HepG2 (cell line): Measurements from ENCODE around the gene CERS6. TPM values are rescaled to one million over a fixed set of nuclear protein-coding genes. Genes with fewer than 3 reads are reported as not detected.

Experiments
- ATAC-seq: fragments of 200-7000 bp; cut with Tn5 transposase; 3 replicates; pipeline ENCODE4 v1.9.1; 2020; ENCODE audit warnings: mild to moderate bottlenecking, moderate library complexity
- BruUV-seq: library from RNA; stranded (reverse); fragments of 400-500 nt; replicated peaks from 2 replicates; lab custom pipeline; 2021; lab: Mats Ljungman, UMichigan
- CTCF ChIA-PET: fragments of 300-600 bp; formaldehyde crosslinking; extraction: SDS; loops from one replicate; lab custom pipeline; 2021; ENCODE audit warnings: low total read pairs, inconsistent platforms, low intra/inter-chr PET ratio; lab: Yijun Ruan, JAX
- POLR2A ChIA-PET: fragments of 350-600 bp; sonication (Branson Sonifier 250); formaldehyde crosslinking; loops from one replicate; lab custom pipeline; 2020; ENCODE audit warnings: antibody characterized with exemption, inconsistent platforms; lab: Yijun Ruan, JAX
- DNase-seq: peaks from one replicate; pipeline ENCODE4 v3.0.0-alpha.2; 2015; ENCODE audit warnings: low spot score
- FAIRE-seq: peaks from 3 replicates; lab custom pipeline; 2011; peaks lifted over from hg19 to GRCh38; lab: Jason Lieb, UNC
- H2AFZ ChIP-seq: one replicate; pipeline ENCODE4 v1.6.1; 2011; ENCODE audit warnings: low read length, inconsistent platforms
- H3K27ac ChIP-seq: fragments of 300-600 bp; 3 replicates; pipeline ENCODE4 v1.8.0; 2011; ENCODE audit warnings: mixed run types, mild to moderate bottlenecking, mixed read lengths, low read length, inconsistent platforms; ENCODE audit not compliant: insufficient read depth; ENCODE audit errors: extremely low read length
- H3K27me3 ChIP-seq, 2 experiments: fragments of 200-600 bp in 1 of 2; 2 replicates in 1 of 2; 3 replicates in 1 of 2; pipeline versions ENCODE4 v1.6.0 to v1.8.0; 2011; ENCODE audit warnings: low read length in 2 of 2, mild to moderate bottlenecking in 2 of 2, moderate library complexity in 2 of 2, inconsistent platforms in 1 of 2; ENCODE audit not compliant: insufficient read depth in 2 of 2, control insufficient read depth in 1 of 2
- H3K36me3 ChIP-seq, 2 experiments: fragments of 200-600 bp in 1 of 2; replicated peaks in 1 of 2; 2 replicates in 1 of 2; 3 replicates in 1 of 2; pipeline versions ENCODE4 v1.5.1 to v1.8.0; 2011; ENCODE audit warnings: low read length in 2 of 2, inconsistent platforms in 1 of 2; ENCODE audit not compliant: insufficient read depth in 2 of 2, control insufficient read depth in 1 of 2
- H3K4me1 ChIP-seq: 2 replicates; pipeline ENCODE4 v1.5.1; 2012; ENCODE audit warnings: low read length, inconsistent platforms; ENCODE audit not compliant: insufficient read depth
- H3K4me2 ChIP-seq: 2 replicates; pipeline ENCODE4 v1.6.0; 2011; ENCODE audit warnings: low read depth, low read length, inconsistent platforms
- H3K4me3 ChIP-seq, 3 experiments: fragments of 200-600 bp in 1 of 3; sonication (generic), shearing (Covaris generic) in 1 of 3; replicated peaks in 1 of 3; 2 replicates each; pipeline ENCODE4 v1.5.1; 2011 to 2016; ENCODE audit warnings: low read length in 3 of 3, inconsistent platforms in 2 of 3, low read depth in 2 of 3, mild to moderate bottlenecking in 2 of 3, control low read depth in 1 of 3, mixed read lengths in 1 of 3; ENCODE audit not compliant: insufficient read depth in 1 of 3
- H3K79me2 ChIP-seq: one replicate; pipeline ENCODE4 v1.6.1; 2011; ENCODE audit warnings: low read length, inconsistent platforms; ENCODE audit not compliant: insufficient read depth
- H3K9ac ChIP-seq: 2 replicates; pipeline ENCODE4 v1.6.0; 2011; ENCODE audit warnings: mild to moderate bottlenecking, low read depth, low read length, inconsistent platforms; ENCODE audit not compliant: insufficient read depth
- H3K9me3 ChIP-seq: 2 replicates; pipeline ENCODE4 v1.5.1; 2012; ENCODE audit warnings: mild to moderate bottlenecking, low read length
- H4K20me1 ChIP-seq: 2 replicates; pipeline ENCODE4 v1.6.0; 2011; ENCODE audit warnings: inconsistent platforms, mild to moderate bottlenecking, low read length, moderate library complexity; ENCODE audit not compliant: insufficient read depth
- CBX2 ChIP-seq, 2 experiments: fragments of 200-600 bp in 1 of 2; sonication (generic); formaldehyde crosslinking in 1 of 2; IDR thresholded peaks; 2 replicates each; pipeline versions ENCODE4 v1.7.0 to v1.8.1; 2018 to 2022; ENCODE audit warnings: low read depth in 2 of 2, low read length in 1 of 2, mild to moderate bottlenecking in 1 of 2, missing genetic modification reagents in 1 of 2
- MLLT10 ChIP-seq: sonication (generic); formaldehyde crosslinking; IDR thresholded peaks from 2 replicates; pipeline ENCODE4 v1.4.0; 2020; ENCODE audit warnings: missing genetic modification reagents
- ZFP36 ChIP-seq: fragments of 150-350 bp; IDR thresholded peaks from 2 replicates; pipeline ENCODE4 v1.6.1; 2018; ENCODE audit warnings: borderline replicate concordance, low read length, low read depth; ENCODE audit not compliant: partially characterized antibody
- ZNF292 ChIP-seq: sonication (generic); formaldehyde crosslinking; IDR thresholded peaks from 2 replicates; pipeline ENCODE4 v1.8.1; 2022; ENCODE audit warnings: mild to moderate bottlenecking, low read depth, missing genetic modification reagents, borderline replicate concordance
- ZNF484 ChIP-seq: sonication (generic); formaldehyde crosslinking; IDR thresholded peaks from 2 replicates; pipeline ENCODE4 v1.5.1; 2020; ENCODE audit warnings: mild to moderate bottlenecking, low read depth, missing genetic modification reagents, borderline replicate concordance
- ZSCAN12 ChIP-seq: sonication (generic); formaldehyde crosslinking; IDR thresholded peaks from 2 replicates; pipeline ENCODE4 v1.9.0; 2021; ENCODE audit warnings: mild to moderate bottlenecking, missing genetic modification reagents
- WGBS: methylation state at CpG from one replicate; pipeline ENCODE4 v1.1.6; 2017; ENCODE audit warnings: low lambda C conversion rate; 5-methylcytosine and 5-hydroxymethylcytosine counted together
- in situ Hi-C: cut with HindIII; loops from 2 replicates; pipeline ENCODE4 v1.10.0; 2017; ENCODE audit warnings: low pct_unique_long_range_greater_than_20kb; ENCODE audit not compliant: extremely low pct_ligation_motif_present
- intact Hi-C: fragments of 100-400 bp; cut with micrococcal nuclease; formaldehyde crosslinking; loops from one replicate; pipeline ENCODE4 v1.10.0; 2022; ENCODE audit not compliant: unreplicated experiment
- polyA plus RNA-seq, 8 experiments: library from polyadenylated mRNA; depleted of rRNA in 3 of 8; stranded (reverse) in 7 of 8; unstranded in 1 of 8; fragments of >200 nt; fragmentation: Illumina TruSeq in 4 of 8; extraction: Trizol in 4 of 8; gene quantifications; 2 replicates each; pipeline versions ENCODE4 v1.2.1 to v1.2.3, GENCODE V29; 2011 to 2016; ENCODE audit warnings: low read depth in 4 of 8, missing spikeins in 1 of 8, mixed read lengths in 1 of 8; ENCODE audit not compliant: insufficient read depth in 1 of 8
- total RNA-seq, 5 experiments: library from RNA; depleted of rRNA; stranded (reverse); fragments of >200 nt; fragmentation: Illumina TruSeq; extraction: Trizol; gene quantifications; 2 replicates each; pipeline ENCODE4 v1.2.3, GENCODE V29; 2016; ENCODE audit warnings: low read depth in 1 of 5
- TF ChIP-seq, protein P1 (sequence below): IDR thresholded peaks from 2 replicates; pipeline ENCODE4 v1.6.1; 2012; ENCODE audit warnings: inconsistent platforms
- TF ChIP-seq, protein P2 (sequence below): sonication (generic); formaldehyde crosslinking; IDR thresholded peaks from 2 replicates; pipeline ENCODE4 v1.4.0; 2020; ENCODE audit warnings: missing genetic modification reagents, borderline replicate concordance
- TF ChIP-seq, protein P3 (sequence below): sonication (generic); formaldehyde crosslinking; IDR thresholded peaks from 2 replicates; pipeline ENCODE4 v1.5.0; 2020; ENCODE audit warnings: mild to moderate bottlenecking, missing genetic modification reagents
- TF ChIP-seq, protein P4 (sequence below): sonication (generic); formaldehyde crosslinking; IDR thresholded peaks from 2 replicates; pipeline ENCODE4 v1.5.1; 2020; ENCODE audit warnings: missing genetic modification reagents, mild to moderate bottlenecking, borderline replicate concordance

CERS6 gene
- total and polyA plus RNA-seq, 2 of the 13 experiments (the other 11 are each of a cell fraction or from before 2014, with no cell fraction given): 10.1 to 20.3 TPM

DNA sequence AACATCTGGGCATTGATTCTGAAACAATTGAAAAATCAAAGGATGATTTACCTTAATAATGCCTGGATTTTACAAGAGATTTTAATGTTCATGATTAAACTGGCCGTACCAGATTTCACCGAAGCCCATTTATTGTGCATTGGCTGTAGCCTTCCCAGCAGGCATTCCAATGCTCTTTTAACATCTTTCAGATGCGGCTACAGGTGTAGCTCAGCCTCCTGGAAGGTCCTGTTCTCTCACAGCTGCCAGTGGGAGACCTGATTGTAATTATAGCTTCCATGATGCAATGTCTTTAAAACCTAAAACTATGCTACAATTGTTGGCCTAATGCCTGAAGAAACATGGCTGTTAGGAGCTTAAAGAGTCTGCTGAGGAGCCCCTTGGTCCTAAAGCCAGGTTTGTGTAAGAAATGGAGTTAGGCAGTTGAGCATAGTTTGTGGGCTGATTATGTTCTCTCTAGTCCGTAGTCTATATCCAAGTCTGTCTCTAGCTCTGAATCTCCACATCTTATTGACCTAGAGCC, 147.4 kb downstream of the CERS6 start:
- Histone ChIP-seq H3K4me2 (no peak overlapping the region), H3K4me3 (no peak overlapping the region), H3K9me3 (peaks cover 18% of the 10 kb centered on the region), H2AFZ (no peak overlapping the region), H3K27me3 (no peaks in the 10 kb centered on the region), H3K36me3 (no peaks in the 10 kb centered on the region), H3K27ac (no peak overlapping the region), H4K20me1 (no peaks in the 10 kb centered on the region), H3K79me2 (no peaks in the 10 kb centered on the region), H3K4me1 (no peaks in the 10 kb centered on the region), H3K9ac (no peak overlapping the region)
- FAIRE-seq: no peak
- in situ Hi-C loops (no loop called here), intact Hi-C loops (no loop called here)
- 95% methylated on average over 4 of the region's 4 CpGs for WGBS
- no peak for DNase-seq
- no peak for ATAC-seq
- TF ChIP-seq, protein P1, sequence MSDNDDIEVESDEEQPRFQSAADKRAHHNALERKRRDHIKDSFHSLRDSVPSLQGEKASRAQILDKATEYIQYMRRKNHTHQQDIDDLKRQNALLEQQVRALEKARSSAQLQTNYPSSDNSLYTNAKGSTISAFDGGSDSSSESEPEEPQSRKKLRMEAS: no peak
- TF ChIP-seq CBX2 (IDR thresholded peaks at IDR 0.05; ENCODE audit: low read depth, low read length): no peak
- TF ChIP-seq CBX2 (CRISPR knock-in tag; IDR thresholded peaks at IDR 0.05; ENCODE audit: low read depth): no peak
- no peak for TF ChIP-seq ZSCAN12 (CRISPR knock-in tag)
- TF ChIP-seq, protein P2, sequence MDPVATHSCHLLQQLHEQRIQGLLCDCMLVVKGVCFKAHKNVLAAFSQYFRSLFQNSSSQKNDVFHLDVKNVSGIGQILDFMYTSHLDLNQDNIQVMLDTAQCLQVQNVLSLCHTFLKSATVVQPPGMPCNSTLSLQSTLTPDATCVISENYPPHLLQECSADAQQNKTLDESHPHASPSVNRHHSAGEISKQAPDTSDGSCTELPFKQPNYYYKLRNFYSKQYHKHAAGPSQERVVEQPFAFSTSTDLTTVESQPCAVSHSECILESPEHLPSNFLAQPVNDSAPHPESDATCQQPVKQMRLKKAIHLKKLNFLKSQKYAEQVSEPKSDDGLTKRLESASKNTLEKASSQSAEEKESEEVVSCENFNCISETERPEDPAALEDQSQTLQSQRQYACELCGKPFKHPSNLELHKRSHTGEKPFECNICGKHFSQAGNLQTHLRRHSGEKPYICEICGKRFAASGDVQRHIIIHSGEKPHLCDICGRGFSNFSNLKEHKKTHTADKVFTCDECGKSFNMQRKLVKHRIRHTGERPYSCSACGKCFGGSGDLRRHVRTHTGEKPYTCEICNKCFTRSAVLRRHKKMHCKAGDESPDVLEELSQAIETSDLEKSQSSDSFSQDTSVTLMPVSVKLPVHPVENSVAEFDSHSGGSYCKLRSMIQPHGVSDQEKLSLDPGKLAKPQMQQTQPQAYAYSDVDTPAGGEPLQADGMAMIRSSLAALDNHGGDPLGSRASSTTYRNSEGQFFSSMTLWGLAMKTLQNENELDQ: no peak
- no peak for TF ChIP-seq ZNF484 (CRISPR knock-in tag)
- TF ChIP-seq, protein P3, sequence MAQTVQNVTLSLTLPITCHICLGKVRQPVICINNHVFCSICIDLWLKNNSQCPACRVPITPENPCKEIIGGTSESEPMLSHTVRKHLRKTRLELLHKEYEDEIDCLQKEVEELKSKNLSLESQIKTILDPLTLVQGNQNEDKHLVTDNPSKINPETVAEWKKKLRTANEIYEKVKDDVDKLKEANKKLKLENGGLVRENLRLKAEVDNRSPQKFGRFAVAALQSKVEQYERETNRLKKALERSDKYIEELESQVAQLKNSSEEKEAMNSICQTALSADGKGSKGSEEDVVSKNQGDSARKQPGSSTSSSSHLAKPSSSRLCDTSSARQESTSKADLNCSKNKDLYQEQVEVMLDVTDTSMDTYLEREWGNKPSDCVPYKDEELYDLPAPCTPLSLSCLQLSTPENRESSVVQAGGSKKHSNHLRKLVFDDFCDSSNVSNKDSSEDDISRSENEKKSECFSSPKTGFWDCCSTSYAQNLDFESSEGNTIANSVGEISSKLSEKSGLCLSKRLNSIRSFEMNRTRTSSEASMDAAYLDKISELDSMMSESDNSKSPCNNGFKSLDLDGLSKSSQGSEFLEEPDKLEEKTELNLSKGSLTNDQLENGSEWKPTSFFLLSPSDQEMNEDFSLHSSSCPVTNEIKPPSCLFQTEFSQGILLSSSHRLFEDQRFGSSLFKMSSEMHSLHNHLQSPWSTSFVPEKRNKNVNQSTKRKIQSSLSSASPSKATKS (CRISPR knock-in tag): no peak
- TF ChIP-seq, protein P4, sequence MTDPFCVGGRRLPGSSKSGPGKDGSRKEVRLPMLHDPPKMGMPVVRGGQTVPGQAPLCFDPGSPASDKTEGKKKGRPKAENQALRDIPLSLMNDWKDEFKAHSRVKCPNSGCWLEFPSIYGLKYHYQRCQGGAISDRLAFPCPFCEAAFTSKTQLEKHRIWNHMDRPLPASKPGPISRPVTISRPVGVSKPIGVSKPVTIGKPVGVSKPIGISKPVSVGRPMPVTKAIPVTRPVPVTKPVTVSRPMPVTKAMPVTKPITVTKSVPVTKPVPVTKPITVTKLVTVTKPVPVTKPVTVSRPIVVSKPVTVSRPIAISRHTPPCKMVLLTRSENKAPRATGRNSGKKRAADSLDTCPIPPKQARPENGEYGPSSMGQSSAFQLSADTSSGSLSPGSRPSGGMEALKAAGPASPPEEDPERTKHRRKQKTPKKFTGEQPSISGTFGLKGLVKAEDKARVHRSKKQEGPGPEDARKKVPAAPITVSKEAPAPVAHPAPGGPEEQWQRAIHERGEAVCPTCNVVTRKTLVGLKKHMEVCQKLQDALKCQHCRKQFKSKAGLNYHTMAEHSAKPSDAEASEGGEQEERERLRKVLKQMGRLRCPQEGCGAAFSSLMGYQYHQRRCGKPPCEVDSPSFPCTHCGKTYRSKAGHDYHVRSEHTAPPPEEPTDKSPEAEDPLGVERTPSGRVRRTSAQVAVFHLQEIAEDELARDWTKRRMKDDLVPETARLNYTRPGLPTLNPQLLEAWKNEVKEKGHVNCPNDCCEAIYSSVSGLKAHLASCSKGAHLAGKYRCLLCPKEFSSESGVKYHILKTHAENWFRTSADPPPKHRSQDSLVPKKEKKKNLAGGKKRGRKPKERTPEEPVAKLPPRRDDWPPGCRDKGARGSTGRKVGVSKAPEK: no peak
- TF ChIP-seq MLLT10 (CRISPR knock-in tag): no peak
- no peak for TF ChIP-seq ZFP36
- TF ChIP-seq ZNF292: no peak
- ChIA-PET CTCF (no interaction called here), POLR2A (no interaction called here)
- BruUV-seq: no TSS peak
